GM12892 (cell line): ENCODE results near the gene SORBS2.

ENCODE experiments used
- POLR2A ChIP-seq: IDR thresholded peaks from 2 replicates; pipeline ENCODE4 v1.6.1; 2011; ENCODE audit warnings: low read depth, low read length, control low read depth
- POLR2AphosphoS5 ChIP-seq: IDR thresholded peaks from 2 replicates; pipeline ENCODE4 v1.6.1; 2011; ENCODE audit warnings: low read depth, low read length, control low read depth
- TAF1 ChIP-seq: IDR thresholded peaks from 2 replicates; pipeline ENCODE4 v1.6.1; 2011; ENCODE audit warnings: low read depth, mild to moderate bottlenecking, control low read depth, low read length, borderline replicate concordance

- no peak for TF ChIP-seq POLR2A
- TF ChIP-seq POLR2AphosphoS5 = no peak
- TF ChIP-seq TAF1 = no peak
These were observed 69.2 kb downstream of the SORBS2 start for GRCh38 chr4:185742766-185743165.
